Measurements from ENCODE around the gene ASTN2. TPM values are rescaled to one million over a fixed set of nuclear protein-coding genes. Genes with fewer than 3 reads are reported as not detected.

Gene ASTN2
- total and polyA plus RNA-seq, 2 experiments from 2014 or later, result 7.0 to 24.6 TPM

DNA sequence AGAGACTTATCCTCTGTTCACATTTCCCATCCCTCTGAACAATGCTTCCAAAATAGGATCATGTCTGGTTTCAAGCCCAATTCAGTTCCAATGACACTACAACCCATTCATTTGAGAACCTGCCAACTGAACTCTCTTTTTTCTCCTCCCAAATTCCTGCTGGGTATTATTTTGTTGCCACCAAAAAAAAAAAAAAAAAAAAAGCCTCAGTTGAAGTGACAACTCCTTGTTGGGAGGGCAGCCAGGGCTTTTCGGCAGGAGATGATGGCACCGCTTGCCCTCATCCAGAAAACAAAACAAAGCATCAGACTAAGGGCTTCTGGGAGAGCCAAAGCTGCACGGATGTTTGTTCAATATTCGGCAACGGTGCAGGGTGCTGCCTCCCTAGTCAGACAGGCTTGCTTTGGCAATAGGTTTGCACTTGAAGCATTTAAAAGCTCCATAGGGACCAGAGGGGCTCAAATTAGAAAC lies 758.3 kb downstream of the ASTN2 start (continued):
- TF ChIP-seq, protein P1, sequence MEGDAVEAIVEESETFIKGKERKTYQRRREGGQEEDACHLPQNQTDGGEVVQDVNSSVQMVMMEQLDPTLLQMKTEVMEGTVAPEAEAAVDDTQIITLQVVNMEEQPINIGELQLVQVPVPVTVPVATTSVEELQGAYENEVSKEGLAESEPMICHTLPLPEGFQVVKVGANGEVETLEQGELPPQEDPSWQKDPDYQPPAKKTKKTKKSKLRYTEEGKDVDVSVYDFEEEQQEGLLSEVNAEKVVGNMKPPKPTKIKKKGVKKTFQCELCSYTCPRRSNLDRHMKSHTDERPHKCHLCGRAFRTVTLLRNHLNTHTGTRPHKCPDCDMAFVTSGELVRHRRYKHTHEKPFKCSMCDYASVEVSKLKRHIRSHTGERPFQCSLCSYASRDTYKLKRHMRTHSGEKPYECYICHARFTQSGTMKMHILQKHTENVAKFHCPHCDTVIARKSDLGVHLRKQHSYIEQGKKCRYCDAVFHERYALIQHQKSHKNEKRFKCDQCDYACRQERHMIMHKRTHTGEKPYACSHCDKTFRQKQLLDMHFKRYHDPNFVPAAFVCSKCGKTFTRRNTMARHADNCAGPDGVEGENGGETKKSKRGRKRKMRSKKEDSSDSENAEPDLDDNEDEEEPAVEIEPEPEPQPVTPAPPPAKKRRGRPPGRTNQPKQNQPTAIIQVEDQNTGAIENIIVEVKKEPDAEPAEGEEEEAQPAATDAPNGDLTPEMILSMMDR (conservative IDR thresholded peaks at IDR 0.05; ENCODE audit: low read depth in 2 of 2), result no peak
- TF ChIP-seq EZH2 (IDR thresholded peaks at IDR 0.05; ENCODE audit: low read depth, unreplicated experiment) (no peak), ZNF331 (CRISPR knock-in tag; IDR thresholded peaks at IDR 0.05; ENCODE audit: low read depth) (no peak), ZNF114 (CRISPR knock-in tag; IDR thresholded peaks at IDR 0.05) (no peak), STAT1 (IDR thresholded peaks at IDR 0.05; ENCODE audit: unreplicated experiment) (no peak)
- TF ChIP-seq, protein P2, sequence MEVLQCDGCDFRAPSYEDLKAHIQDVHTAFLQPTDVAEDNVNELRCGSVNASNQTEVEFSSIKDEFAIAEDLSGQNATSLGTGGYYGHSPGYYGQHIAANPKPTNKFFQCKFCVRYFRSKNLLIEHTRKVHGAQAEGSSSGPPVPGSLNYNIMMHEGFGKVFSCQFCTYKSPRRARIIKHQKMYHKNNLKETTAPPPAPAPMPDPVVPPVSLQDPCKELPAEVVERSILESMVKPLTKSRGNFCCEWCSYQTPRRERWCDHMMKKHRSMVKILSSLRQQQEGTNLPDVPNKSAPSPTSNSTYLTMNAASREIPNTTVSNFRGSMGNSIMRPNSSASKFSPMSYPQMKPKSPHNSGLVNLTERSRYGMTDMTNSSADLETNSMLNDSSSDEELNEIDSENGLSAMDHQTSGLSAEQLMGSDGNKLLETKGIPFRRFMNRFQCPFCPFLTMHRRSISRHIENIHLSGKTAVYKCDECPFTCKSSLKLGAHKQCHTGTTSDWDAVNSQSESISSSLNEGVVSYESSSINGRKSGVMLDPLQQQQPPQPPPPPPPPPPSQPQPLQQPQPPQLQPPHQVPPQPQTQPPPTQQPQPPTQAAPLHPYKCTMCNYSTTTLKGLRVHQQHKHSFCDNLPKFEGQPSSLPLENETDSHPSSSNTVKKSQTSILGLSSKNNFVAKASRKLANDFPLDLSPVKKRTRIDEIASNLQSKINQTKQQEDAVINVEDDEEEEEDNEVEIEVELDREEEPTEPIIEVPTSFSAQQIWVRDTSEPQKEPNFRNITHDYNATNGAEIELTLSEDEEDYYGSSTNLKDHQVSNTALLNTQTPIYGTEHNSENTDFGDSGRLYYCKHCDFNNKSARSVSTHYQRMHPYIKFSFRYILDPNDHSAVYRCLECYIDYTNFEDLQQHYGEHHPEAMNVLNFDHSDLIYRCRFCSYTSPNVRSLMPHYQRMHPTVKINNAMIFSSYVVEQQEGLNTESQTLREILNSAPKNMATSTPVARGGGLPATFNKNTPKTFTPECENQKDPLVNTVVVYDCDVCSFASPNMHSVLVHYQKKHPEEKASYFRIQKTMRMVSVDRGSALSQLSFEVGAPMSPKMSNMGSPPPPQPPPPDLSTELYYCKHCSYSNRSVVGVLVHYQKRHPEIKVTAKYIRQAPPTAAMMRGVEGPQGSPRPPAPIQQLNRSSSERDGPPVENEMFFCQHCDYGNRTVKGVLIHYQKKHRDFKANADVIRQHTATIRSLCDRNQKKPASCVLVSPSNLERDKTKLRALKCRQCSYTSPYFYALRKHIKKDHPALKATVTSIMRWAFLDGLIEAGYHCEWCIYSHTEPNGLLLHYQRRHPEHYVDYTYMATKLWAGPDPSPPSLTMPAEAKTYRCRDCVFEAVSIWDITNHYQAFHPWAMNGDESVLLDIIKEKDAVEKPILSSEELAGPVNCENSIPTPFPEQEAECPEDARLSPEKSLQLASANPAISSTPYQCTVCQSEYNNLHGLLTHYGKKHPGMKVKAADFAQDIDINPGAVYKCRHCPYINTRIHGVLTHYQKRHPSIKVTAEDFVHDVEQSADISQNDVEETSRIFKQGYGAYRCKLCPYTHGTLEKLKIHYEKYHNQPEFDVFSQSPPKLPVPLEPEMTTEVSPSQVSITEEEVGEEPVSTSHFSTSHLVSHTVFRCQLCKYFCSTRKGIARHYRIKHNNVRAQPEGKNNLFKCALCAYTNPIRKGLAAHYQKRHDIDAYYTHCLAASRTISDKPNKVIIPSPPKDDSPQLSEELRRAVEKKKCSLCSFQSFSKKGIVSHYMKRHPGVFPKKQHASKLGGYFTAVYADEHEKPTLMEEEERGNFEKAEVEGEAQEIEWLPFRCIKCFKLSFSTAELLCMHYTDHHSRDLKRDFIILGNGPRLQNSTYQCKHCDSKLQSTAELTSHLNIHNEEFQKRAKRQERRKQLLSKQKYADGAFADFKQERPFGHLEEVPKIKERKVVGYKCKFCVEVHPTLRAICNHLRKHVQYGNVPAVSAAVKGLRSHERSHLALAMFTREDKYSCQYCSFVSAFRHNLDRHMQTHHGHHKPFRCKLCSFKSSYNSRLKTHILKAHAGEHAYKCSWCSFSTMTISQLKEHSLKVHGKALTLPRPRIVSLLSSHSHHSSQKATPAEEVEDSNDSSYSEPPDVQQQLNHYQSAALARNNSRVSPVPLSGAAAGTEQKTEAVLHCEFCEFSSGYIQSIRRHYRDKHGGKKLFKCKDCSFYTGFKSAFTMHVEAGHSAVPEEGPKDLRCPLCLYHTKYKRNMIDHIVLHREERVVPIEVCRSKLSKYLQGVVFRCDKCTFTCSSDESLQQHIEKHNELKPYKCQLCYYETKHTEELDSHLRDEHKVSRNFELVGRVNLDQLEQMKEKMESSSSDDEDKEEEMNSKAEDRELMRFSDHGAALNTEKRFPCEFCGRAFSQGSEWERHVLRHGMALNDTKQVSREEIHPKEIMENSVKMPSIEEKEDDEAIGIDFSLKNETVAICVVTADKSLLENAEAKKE (CRISPR knock-in tag; IDR thresholded peaks at IDR 0.05), result no peak

DNA sequence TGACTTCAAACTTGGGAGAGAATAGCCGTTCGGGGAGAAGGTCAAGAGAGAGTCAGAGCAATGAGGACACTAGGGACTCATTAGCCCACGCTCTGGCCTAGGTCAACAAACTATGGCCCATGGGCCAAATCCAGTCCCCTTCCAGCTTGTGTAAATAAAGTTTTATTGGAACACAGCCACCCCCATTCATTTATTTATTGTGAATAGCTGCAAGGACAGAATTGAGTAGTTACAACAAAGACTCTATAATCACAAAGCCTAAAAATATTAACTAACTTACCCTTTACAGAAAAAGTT lies 760.9 kb downstream of the ASTN2 start:
- Mint-ChIP-seq H3K36me3 (ENCODE audit: low read depth) (no peaks in the 10 kb centered on the region), H3K9me3 (no peaks in the 10 kb centered on the region), H3K4me1 (peaks cover 7% of the 10 kb centered on the region; the same call in 2 of the 3 replicates), H3K27me3 (ENCODE audit: insufficient read depth, low read depth, poor library complexity) (no peaks in the 10 kb centered on the region), H3K27ac (no peak overlapping the region), H3K4me3 (no peak overlapping the region)
- Histone ChIP-seq H3K27me3 (ENCODE audit: insufficient read depth) (no peaks in the 10 kb centered on the region), H3K79me2 (replicated peaks; ENCODE audit: insufficient read depth) (no peaks in the 10 kb centered on the region), H3K9me2 (ENCODE audit: insufficient read depth) (no peaks in the 10 kb centered on the region), H3K4me1 (ENCODE audit: insufficient read depth) (no peaks in the 10 kb centered on the region), H4K20me1 (replicated peaks; ENCODE audit: insufficient read depth) (no peaks in the 10 kb centered on the region; the same call in none of the 2 replicates), H3K4me2 (no peak overlapping the region), H3K27ac (ENCODE audit: low read depth) (no peak overlapping the region), H3K36me3 (ENCODE audit: insufficient read depth) (no peaks in the 10 kb centered on the region), H3F3A (replicated peaks; ENCODE audit: low read depth) (no peaks in the 10 kb centered on the region), H3K4me3 (no peak overlapping the region), H2AFZ (no peak overlapping the region)
- ATAC-seq, result no peak
- no peak for DNase-seq (ENCODE audit: low spot score)
- TF ChIP-seq, protein P2 (CRISPR knock-in tag; IDR thresholded peaks at IDR 0.05), result no peak
- TF ChIP-seq EZH2 (IDR thresholded peaks at IDR 0.05; ENCODE audit: low read depth, unreplicated experiment) (no peak), JUNB (IDR thresholded peaks at IDR 0.05; ENCODE audit: unreplicated experiment) (no peak)

Data from GM23338 (cell line).